CMK (cell line): Measurements from ENCODE around the gene LRRC36.

Experiments used
- DNase-seq: peaks from one replicate; pipeline ENCODE4 v3.0.0-alpha.2; 2010; ENCODE audit warnings: low read depth

LRRC36 gene

GRCh38 chr16:67391424-67392300 is 65.0 kb downstream of the LRRC36 start:
- DNase-seq = no peak

DNA sequence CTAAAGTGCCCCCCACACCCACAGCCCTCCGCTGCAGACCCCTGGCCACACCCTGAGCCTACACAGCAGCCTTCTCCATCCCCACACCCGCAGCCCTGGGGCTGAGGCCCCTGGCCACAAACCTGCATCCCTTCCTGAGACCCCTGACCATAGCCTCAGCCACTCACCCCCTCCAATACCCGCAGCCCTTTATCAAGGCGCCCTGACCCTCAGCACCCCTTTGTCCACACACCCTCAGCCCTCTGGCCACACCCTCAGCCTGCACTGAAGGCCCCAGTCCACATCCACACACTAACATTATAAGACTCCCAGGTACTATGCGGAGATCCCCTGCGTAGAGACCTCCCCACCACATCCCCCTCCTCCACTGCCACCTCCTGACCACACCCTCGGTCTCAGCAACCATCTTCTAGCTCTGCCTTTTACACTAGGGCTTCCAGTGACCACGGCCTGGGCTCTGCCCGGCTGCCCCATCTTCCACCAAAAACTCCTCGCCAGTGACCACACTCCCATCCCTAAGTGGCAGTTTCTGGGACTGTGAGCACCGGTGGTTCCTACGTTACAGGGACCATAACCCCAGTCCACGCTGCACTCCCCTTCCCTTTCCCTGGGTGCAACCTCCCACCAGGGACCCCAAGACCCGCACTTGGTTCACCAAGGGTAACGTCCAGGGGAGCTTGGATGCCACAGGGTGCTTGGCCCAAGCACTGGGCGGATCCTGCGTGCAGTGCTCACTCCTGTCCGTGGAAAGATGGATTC is 65.9 kb downstream of the LRRC36 start:
- DNase-seq = no peak

DNA sequence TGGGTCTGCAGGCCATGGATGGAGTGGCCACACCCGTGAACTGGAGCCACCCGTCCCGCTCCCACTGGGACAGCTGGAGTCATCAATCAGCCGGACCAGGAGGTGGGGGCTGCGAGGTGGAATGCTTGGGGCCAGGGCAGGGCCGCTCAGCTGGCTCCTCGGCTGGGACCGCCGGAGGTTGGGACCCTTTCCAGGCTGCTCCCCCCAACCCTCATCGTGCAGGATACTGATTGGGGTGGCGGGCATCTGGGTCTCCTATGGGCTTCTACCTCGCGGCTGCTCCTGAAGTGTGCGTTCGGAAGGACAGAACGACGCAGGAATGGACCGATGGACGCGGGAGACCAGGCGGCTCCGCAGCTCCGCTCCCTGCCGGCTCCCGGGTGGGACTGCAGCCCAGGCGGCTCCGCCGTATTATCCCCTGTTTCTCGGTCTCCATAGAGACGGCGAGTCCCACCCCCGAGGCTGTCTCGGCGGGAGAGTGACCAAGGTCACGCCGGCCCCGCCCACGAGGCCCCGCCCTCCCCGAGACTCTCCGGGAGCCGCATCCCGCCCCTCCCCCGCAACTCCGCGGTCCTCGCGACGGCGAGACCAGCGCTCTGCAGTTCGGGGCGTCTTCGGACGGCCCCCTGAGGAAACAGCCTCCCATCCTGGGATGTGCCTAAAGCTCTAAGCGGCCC is 66.6 kb downstream of the LRRC36 start, which contains the start of gene TPPP3:
Gene TPPP3 (minus strand): TSS at position 388 of the 677 bp plus-strand sequence. CDS start 2,387 bp downstream, outside the sequence.
- no peak for DNase-seq

DNA sequence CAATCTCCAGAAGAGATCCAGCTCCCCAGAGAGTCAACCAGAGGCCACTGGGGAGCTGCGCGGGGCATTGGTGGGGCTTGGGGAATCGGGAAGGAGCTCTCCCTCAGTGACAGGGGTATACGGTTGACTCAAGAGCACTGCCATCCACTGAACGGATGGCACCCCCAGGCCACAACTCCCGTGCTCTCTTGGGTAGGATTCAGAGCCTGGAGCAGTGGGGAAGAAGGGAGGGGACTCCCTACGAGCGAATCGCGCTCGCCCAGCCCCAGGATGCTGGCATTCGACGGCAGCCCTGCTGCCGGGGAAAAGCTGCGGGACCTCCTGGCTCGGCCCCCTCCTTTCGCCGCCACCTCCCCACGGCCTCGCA is 67.2 kb downstream of the LRRC36 start:
- DNase-seq = no peak

DNA sequence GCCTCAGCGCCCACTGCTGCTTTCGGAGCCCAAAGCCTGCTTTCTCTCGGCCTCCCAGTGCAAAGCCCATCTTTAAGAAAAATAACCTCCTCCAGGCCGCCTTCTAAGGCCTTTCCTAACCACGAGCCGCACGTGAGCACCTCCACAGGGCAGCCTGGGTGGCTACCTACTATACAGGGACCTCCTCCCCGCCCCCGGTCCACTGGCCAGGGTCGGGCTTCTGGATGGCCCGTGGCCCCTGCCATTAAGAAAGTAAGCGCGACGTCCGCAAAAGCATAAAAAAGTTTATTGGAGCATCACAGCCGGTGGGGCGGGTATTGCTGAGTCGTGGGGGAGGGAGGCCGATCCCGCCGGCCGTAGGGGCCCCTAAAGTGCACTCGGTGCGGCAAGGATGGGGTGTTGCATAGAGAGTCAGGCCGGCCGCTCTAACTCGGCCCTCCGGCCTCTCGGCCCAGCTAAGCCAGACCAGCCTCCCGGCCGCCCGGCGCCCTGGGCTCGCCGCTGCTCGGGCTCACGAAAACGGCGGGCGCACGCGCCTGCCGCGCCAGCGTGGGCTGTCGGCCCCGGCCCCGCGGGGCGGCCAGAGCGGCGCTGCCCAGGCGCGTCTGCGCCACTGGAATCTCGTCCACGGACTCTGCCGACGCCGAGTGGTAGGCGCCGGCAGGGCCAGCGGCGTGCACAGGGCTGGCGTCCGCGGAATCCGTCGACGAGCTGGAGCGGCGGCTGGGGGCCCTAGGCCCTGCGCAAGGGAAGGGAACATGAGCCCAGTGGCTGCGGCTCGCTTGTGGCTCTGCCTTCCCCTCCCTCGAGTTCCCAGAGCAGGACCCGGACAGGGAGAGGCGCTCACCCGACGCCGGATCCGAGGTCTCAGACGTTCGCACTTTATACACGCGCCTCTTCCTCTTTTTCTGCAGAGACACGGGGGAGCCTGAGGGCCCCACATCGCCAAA is 67.8 kb downstream of the LRRC36 start:
- DNase-seq = no peak

DNA sequence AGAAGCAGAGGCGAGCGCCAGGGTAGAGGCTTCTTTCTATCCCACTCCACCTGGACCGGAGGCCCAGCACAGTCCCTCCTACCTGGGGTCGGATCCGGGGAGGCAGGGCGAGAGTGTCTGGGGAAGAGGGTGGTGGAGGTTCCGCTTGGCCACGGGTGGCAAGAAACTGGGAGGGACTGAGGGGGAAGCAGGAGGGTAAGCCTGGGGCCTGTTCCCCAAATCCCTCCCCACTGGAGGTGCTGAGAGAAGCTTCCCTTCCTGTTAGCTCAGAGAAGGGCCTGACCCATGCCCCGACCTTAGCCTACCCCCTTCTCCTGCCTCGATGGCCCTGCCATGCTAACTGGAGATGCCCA is 68.5 kb downstream of the LRRC36 start:
- no peak for DNase-seq

DNA sequence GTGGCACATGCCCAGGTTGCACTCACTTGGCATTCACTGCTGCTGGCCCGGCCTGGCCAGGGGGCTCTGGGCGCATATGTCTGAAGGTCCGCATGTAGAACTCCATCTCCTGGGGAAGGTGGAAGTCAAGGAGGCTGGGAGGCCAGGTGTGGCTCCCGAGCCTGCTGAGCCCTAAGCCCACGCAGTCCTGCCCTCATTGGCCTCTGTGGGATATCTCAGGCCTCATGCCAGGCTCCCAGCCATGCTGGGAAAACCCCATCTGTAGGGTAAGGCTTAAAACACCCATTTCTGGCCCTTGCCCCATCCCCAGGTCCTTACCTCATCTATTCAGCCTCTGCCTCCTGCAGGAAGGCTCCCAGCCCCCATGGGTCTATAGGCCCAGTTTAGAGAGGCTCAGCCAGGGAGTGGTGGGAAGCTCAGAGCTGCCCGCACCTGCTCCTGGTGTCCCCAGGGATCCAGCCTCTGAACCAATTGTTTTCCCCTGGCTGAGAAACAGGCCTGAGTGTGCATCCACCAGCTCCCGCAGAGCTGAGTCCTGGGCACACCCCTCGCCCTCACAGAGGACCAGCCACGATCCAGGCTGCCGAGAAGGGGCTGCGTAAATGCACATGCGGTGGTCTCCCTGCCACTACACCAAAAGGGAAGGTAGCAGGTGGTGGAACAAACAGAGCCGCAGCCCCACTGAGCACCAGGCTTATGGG is 69.0 kb downstream of the LRRC36 start:
- no peak for DNase-seq

- DNase-seq = no peak
These were observed 69.8 kb downstream of the LRRC36 start for GRCh38 chr16:67396159-67397035.

DNA sequence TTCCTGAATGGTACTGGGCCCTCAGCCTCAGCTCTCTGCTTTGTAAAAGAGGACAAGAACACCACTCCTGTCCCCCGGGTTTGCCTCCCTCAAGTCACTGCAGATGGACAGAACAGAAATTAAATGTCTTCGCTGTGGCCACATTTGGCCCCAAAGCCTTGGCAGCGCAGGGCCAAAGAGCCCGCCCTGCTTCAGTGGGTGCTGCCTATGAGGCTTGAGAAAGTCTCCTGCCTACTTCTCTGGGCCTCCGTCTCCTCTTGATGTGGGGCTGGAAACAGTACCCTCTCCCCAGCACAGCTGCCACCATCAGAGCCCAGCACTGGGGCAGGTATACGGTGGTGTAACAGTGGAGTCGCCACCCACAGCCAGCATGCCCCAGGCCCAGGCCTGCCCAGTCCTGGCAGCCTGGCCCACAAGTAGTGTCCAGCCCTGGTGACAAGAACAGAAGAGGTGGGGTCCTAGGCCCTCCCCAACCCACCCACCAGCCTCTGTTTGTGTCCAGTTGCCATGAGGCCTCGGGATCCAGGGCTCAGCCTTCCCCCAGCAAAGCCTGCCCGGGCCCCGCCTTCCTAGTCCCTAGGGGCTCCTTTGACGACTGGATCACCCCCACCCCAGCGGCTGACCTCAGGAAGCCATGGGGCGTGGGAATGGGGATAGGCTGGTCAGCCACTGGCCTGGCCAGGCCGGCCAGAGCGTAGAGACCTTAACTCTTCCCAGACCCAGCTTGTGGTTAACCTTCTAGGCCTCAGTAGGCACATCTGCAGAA is 70.6 kb downstream of the LRRC36 start:
- no peak for DNase-seq

DNA sequence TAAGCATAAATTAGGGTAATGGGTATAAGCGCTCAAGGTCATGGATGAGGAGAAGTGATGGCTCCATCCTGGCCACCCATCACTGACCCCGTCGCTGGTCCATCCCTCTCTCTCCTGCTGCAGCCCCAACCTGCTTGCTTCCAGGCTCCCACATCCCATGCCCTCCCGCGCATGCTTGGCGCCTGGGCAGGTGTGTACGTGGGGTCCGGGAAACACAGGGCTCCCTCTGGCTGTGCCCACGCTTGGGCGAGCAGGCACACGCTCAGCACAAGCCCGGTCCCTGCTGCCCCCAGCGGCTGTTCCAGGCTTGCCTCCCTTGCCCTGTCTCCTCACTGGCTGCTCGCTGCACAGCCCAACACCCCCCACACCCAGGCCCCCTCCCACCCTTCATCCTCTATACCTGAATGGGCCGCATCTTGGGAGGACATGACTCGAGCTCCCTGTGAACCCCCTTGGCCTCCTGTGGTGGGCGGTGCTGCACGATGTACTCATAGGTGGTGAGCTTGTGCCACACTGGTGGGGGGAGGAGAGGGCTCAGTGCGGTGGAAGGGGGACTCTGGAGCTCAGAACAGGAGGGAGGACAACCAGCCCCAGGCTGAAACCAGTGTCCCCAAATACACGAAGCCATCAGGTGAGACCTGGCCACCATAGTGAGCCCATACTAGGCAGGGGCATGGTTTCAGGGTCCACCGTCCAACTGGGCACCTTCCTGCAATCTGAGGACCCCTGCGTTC is 71.4 kb downstream of the LRRC36 start:
- no peak for DNase-seq

- no peak for DNase-seq
These were observed 72.1 kb downstream of the LRRC36 start for GRCh38 chr16:67398546-67399217.

GRCh38 chr16:67399218-67399733 is 72.7 kb downstream of the LRRC36 start:
- no peak for DNase-seq

DNA sequence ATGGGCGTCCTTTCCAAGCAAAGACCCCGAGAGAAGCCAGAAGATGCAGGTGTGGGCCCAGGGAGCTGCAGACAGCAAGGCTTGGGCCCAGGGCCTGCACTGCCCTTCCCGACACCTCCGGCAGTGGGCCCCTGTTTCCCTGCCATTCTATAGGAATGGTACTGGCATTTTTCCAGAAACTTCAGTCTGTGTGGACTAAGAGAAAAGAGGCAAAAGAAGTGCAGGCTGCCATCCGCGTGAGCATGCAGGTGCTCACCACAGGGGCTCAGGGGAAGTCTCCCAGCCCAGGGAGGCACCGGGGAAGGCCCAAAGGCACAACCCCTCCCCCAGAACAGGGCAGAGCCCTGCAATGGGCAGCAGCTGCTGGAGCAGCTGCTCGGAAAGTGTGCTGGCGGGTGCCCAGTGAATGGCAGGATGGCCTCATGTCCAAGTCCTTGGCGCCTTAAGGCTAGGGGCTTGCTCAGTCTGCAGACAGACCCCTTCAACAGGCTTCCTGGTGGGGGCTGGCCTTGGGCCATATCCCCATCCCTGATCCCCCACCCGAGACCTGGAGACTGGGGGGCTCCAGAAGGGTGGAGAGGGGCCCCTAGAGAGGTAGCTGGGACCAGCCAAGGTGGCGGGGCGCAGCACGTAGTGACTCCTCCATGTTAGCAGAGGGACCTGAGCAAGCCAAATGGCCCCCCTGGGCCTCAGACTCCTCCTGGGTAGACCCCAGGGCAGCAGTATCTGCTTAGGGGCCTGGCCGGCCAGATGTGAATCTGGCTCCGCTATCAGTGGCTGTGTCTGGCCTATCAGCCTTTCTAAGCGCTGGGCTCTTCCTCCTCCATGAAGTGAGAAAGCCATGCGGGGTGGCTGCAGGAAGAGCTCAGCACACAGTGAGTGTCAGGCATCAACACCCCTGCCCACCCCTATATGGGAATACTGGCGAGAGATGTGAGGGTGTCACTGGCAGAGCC is 73.4 kb downstream of the LRRC36 start:
- no peak for DNase-seq

GRCh38 chr16:67400901-67401300 is 74.3 kb downstream of the LRRC36 start:
- DNase-seq = no peak

DNA sequence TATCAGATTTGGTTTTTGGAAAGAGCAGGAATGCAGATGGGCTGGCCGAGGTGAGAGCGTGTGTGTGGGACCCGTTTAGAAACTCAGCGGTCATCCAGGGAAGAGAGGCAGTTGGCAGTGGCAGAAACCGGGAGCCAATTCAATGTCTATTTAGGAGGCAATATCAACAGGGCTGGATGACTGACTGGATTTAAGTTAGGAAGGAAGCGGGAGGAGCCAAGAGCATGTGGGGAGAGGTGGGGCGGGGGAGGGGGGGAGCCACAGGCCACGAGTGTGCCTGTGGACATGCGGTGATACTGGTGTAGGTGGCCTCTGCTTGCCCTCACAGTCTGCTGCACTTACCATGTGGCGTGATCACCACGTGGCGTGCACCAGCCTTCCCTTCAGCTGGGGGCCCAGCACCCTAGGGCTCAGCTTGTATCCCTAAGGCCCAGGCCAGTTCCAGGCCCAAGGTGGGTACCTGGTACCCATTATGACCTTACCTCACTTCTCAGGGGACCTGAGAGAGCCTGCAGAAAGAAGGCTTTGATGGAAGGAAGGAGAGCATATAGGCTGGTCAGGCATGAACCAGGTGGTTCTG is 77.5 kb downstream of the LRRC36 start:
- DNase-seq = no peak

DNA sequence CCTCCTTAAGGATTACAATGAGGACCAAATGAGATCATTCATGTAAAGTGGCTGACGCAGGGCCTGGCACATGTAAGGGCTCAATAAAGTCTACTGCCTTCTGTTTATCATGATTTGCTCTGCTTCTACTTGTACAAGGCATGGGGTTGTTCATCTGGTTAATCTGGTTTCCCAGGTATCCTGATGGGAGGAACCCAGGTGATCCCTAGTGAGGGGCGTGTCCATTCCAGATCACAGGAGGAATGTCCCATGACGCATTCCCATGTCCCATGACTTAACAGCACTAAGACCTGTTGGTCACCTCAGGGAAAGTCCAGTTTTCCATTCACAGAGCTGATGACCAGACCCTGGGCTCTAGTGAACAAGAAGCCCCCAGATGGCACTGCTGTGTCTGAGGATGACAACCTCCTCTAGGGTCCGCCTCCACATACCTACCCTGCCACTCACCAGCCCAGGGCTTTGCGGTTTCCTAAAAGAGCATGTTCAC is 78.2 kb downstream of the LRRC36 start:
- no peak for DNase-seq
